ENCODE data around the gene CEACAM1.
"Not testable (repeated sequence)": the region's sequence is repeated elsewhere in the genome, so short reads cannot be mapped to it uniquely, and the experiment has no call there.

The CEACAM1 gene

DNA sequence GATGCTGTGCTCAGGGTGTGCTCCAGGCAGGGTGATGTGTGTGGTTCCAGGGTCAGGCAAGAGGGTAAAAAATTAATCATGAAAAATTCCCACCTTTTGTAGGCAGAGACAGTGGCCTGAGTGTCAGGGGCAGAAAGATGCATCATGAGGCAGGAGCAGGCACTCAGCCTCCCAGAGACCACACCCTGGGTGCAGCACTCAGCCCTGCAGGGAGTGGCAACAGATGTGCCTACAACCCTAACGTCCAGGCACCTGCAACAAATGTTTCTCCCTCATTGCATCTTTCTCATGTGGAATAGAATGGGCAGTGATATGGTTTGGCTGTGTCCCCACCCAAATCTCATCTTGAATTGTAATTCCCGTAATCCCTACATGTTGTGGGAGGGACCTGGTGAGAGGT is 19.6 kb upstream of the CEACAM1 start:
- no peak for DNase-seq

GRCh38 chr19:42546831-42547500 is 18.7 kb upstream of the CEACAM1 start:
- DNase-seq = no peak

GRCh38 chr19:42544146-42544545 is 15.9 kb upstream of the CEACAM1 start:
- no peak for DNase-seq

GRCh38 chr19:42542791-42543190 is 14.5 kb upstream of the CEACAM1 start:
- no peak for DNase-seq

GRCh38 chr19:42540071-42540553 is 11.8 kb upstream of the CEACAM1 start:
- peak; percentile 53 for DNase-seq

GRCh38 chr19:42538841-42539709 is 10.8 kb upstream of the CEACAM1 start:
- DNase-seq = no peak

DNA sequence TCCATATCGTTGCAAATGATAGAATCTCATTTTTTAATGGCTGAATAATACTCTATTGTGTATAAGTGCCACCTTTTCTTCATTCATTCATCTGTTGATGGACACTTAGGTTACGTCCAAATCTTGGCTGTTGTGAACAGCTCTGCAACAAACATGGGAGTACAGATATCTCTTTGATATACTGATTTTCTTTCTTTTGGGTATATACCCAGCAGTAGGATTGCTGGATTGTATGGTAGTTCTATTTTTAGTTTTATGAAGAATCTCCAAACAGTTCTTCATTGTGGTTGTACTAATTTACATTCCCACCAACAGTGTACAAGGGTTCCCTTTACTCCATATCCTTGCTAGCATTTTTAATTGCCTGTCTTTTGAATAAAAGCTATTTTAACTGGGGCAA is 7.0 kb upstream of the CEACAM1 start:
- not testable (repeated sequence) for DNase-seq

- DNase-seq = no peak
Observed at GRCh38 chr19:42534391-42534790, 6.1 kb upstream of the CEACAM1 start.

- no peak for DNase-seq
Observed at GRCh38 chr19:42532891-42533290, 4.6 kb upstream of the CEACAM1 start.

- DNase-seq = no peak
Observed at GRCh38 chr19:42531313-42531712, 3.0 kb upstream of the CEACAM1 start.

GRCh38 chr19:42529248-42529764 is 1.0 kb upstream of the CEACAM1 start:
- no peak for DNase-seq

- DNase-seq = no peak
Observed at GRCh38 chr19:42524943-42525342, 3.3 kb downstream of the CEACAM1 start.

DNA sequence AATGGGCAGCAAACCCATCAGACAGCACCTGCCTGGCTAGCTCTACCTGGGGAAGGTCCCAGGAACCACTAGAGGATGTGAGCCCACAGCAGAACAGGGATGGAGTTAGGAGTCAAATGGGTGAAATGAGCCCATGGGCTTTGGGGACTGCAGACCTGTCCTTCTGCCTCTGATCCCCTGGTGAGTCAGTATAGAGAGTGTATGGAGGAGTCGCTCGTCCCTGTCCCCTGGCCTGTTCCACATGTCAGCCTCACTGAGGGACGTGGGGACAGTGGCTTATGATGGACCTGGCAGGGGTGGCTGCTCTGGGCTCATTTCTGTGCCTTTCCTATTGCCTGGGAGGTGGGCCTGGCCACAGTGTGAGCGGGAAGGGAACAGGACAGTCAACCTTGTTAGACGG is 4.0 kb downstream of the CEACAM1 start:
- no peak for DNase-seq

DNA sequence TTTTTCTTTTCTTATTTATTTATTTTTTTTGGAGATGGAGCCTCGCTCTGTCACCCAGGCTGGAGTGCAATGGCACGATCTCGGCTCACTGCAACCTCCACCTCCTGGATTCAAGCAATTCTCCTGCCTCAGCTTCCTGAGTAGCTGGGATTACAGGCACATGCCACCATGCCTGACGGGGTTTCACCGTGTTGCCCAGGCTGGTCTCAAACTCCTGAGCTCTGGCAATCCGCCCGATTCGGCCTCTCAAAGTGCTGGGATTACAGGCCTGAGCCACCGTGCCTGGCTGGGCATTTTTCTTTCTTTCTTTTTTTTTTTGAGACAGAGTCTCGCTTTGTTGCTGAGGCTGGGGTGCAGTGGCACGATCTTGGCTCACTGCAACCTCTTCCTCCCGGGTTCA is 6.0 kb downstream of the CEACAM1 start:
- not testable (repeated sequence) for DNase-seq

GRCh38 chr19:42521346-42522030 is 6.8 kb downstream of the CEACAM1 start:
- DNase-seq = no peak

DNA sequence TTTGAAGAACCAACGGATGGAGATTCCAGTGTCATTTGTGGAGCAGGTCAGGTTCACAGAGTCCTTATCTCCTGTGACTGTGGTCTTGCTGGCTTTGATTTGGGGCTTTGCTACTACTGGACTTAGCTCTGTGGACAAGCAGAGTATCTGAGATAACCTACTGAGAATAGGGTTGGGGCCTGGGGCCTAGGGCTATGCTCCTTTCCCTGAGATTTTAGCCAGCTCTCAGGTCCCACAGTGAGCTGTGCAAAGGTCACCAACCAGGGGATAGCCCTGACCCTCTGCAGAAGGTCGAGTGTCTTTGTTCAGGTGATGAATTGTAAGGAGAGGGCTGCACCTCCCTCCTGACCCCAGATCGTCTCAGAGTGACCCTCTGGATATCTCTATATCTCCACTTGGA is 9.2 kb downstream of the CEACAM1 start:
- no peak for DNase-seq

- DNase-seq = no peak
Observed at GRCh38 chr19:42516771-42517170, 11.5 kb downstream of the CEACAM1 start.

DNA sequence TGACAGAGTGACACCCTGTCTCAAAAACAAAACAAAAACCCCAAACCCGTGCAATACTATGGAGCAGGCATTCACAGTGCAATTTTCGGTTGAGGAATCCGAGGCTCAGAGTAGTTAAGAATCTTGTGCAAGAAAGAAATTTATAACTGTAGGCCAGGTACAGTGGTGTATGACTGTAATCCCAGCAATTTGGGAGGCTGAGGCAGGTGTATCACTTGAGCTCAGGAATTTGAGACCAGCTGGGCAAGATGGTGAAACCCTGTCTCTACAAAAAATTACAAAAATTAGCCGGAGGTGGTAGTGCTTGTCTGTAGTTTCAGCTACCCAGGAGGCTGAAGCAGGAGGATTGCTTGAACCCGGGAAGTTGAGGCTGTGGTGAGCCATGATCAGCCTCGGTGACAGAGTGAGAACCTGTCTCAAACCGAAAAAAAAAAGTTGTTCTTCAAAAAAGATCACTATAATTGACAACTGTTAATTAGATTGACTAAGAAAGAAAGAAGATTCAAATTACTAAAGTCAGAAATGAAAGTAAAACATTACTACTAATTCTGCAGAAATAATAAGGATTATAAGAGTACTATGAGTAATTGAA is 12.9 kb downstream of the CEACAM1 start:
- no peak for DNase-seq

DNA sequence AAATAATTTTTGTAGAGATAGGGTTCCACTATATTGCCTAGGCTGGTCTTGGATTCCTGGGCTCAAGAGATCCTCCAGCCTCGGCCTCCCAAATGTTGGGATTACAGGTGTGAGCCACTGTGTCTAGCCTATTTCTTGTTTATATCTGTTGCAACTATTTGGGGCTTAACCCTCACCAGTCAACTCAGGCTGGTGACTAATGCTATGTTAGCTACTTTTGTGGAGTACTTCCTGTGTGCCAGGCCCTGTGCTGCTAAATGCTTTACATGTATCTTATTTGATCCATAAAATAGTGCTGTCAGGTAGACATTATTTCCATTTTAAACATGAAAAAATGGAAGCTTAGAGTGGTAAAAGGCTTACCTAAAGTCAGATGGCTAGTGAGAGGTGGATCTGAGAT is 13.8 kb downstream of the CEACAM1 start:
- no peak for DNase-seq

- DNase-seq = no peak
Observed at GRCh38 chr19:42512743-42513304, 15.5 kb downstream of the CEACAM1 start.

- no peak for DNase-seq
Observed at GRCh38 chr19:42512130-42512636, 16.1 kb downstream of the CEACAM1 start.

DNA sequence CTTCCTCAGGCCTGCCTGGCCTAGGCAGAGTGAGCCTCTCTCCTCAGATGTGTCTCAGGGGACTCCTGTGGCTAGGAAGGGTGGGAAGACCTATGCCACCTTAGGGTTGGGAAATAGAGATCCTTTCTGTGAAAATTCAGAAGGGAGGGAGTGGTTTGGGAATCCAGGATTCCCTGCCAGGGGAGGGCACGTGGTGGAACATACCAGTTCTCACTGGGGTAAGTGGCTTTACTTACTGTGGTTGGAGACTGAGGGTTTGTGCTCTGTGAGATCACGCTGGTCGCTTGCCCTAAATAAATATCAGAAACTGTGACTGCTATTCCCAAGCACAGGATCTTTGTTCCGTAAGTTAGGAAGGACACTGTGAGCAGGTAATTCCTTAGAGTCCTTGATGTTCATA is 16.9 kb downstream of the CEACAM1 start:
- no peak for DNase-seq
